Measurements from ENCODE around the gene MRM2.

- TF ChIP-seq POLR2A (IDR thresholded peaks at IDR 0.05) (no peak), CTCF (IDR thresholded peaks at IDR 0.05) (no peak)
These were observed 24.8 kb downstream of the MRM2 start for GRCh38 chr7:2217206-2217605.

All from adrenal gland (tissue), 5 donors.